GM19193 (cell line): ENCODE measurements around the gene ZDHHC24.

ENCODE experiments used
- POLR2A ChIP-seq: IDR thresholded peaks from 4 replicates; pipeline ENCODE4 v1.6.1; 2011; ENCODE audit not compliant: insufficient read depth, insufficient read length; ENCODE audit errors: extremely low read depth

Gene ZDHHC24

GRCh38 chr11:66475349-66476172 lies 70.3 kb downstream of the ZDHHC24 start:
- no peak for TF ChIP-seq POLR2A

- no peak for TF ChIP-seq POLR2A
These were observed 72.0 kb downstream of the ZDHHC24 start for GRCh38 chr11:66473608-66474515.

GRCh38 chr11:66473167-66473566 lies 72.7 kb downstream of the ZDHHC24 start:
- no peak for TF ChIP-seq POLR2A

GRCh38 chr11:66472054-66472453 lies 73.8 kb downstream of the ZDHHC24 start:
- no peak for TF ChIP-seq POLR2A

- TF ChIP-seq POLR2A: no peak
These were observed 74.7 kb downstream of the ZDHHC24 start for GRCh38 chr11:66471142-66471541.
